Left lung (tissue), 10 donors: Measurements from ENCODE around the gene PEX12. TPM values are rescaled to one million over a fixed set of nuclear protein-coding genes. Genes with fewer than 3 reads are reported as not detected.

Experiments used
- ATAC-seq: fragments of 200-7000 bp; cut with Tn5 transposase; one replicate; pipeline ENCODE4 v1.9.1; 2020; ENCODE audit warnings: moderate library complexity
- DNase-seq, 4 donors: peaks; one replicate each; pipeline ENCODE4 v3.0.0-alpha.2; 2013 to 2020
- H3K27ac ChIP-seq, 2 donors: fragments of 200-600 bp; sonication (generic) in 1 of 2; one replicate each; pipeline versions ENCODE4 v1.5.0 to v1.8.0; 2020 to 2021
- H3K27me3 ChIP-seq, 2 donors: fragments of 200-600 bp; sonication (generic) in 1 of 2; one replicate each; pipeline versions ENCODE4 v1.5.0 to v1.8.0; 2020 to 2021
- H3K36me3 ChIP-seq, 2 donors: fragments of 200-600 bp; sonication (generic) in 1 of 2; one replicate each; pipeline versions ENCODE4 v1.5.0 to v1.8.0; 2020 to 2021
- H3K4me1 ChIP-seq, 2 donors: fragments of 200-600 bp; one replicate each; pipeline ENCODE4 v1.8.0; 2021
- H3K4me3 ChIP-seq, 2 donors: fragments of 200-600 bp; sonication (generic) in 1 of 2; one replicate each; pipeline versions ENCODE4 v1.5.0 to v1.8.0; 2020 to 2021; ENCODE audit warnings: mild to moderate bottlenecking in 1 of 2
- H3K9me3 ChIP-seq, 2 donors: fragments of 200-600 bp; sonication (generic) in 1 of 2; one replicate each; pipeline versions ENCODE4 v1.5.0 to v1.8.0; 2020 to 2021
- CTCF ChIP-seq, 2 donors: fragments of 200-600 bp; sonication (generic) in 1 of 2; IDR thresholded peaks; one replicate each; pipeline versions ENCODE4 v1.5.0 to v1.8.0; 2021; ENCODE audit warnings: antibody characterized with exemption in 2 of 2
- intact Hi-C, 2 donors: fragments of 100-400 bp; cut with DNase I; formaldehyde crosslinking; loops; one replicate each; pipeline versions ENCODE4 v1.11.2 to v1.14.2; 2022
- polyA plus RNA-seq, 6 donors: library from polyadenylated mRNA; unstranded; fragments of 120-200 nt; gene quantifications; one replicate each; pipeline ENCODE4 v1.2.1, GENCODE V29; 2013; ENCODE audit not compliant: insufficient read length in 6 of 6
- total RNA-seq, 2 donors: library from RNA; stranded (reverse); fragmentation: NEBNext Ultra II Directional; extraction: Animal tissue kit (Norgen Biotek cat#: 25700); gene quantifications; one replicate each; pipeline ENCODE4 v1.2.1, GENCODE V29; 2021
- donor health status: DM: no; HTN: yes; CAD: no.
- donor health status: DM: no; HTN: no; CAD: no.

PEX12 gene
- total and polyA plus RNA-seq, 8 donors = 5.9 to 10.6 (median 9.1) TPM

- intact Hi-C loops = no loop called here
- Histone ChIP-seq H3K4me3 (no peak overlapping the region), H3K27me3 (no peaks in the 10 kb centered on the region), H3K9me3 (no peaks in the 10 kb centered on the region), H3K36me3 (no peaks in the 10 kb centered on the region), H3K4me1 (peaks cover 15 to 62% of the 10 kb centered on the region in 2 donors), H3K27ac (no peak overlapping the region)
- no peak for ATAC-seq
- DNase-seq = no peak
- TF ChIP-seq CTCF (IDR thresholded peaks at IDR 0.05) = no peak
These were observed 35.4 kb downstream of the PEX12 start for GRCh38 chr17:35542990-35543389.

- peak overlapping the region; percentile 78 to 91 for H3K27ac ChIP-seq
- TF ChIP-seq CTCF (IDR thresholded peaks at IDR 0.05) = no peak
- no peak for ATAC-seq
- H3K4me1 ChIP-seq = peaks cover 15 to 75% of the 10 kb centered on the region in 2 donors
- DNase-seq = no peak
- H3K36me3 ChIP-seq = no peaks in the 10 kb centered on the region
- no peaks in the 10 kb centered on the region for H3K9me3 ChIP-seq
- intact Hi-C loops = no loop called here
- H3K4me3 ChIP-seq = peak overlapping the region; percentile 18 to 40
- H3K27me3 ChIP-seq = no peaks in the 10 kb centered on the region
These were observed 36.9 kb downstream of the PEX12 start for GRCh38 chr17:35541434-35541833.

- intact Hi-C loops = no loop called here
- H3K27me3 ChIP-seq = no peaks in the 10 kb centered on the region
- TF ChIP-seq CTCF (IDR thresholded peaks at IDR 0.05) = no peak
- DNase-seq (peak in 2 of 4 donors; percentile 80 to 82), ATAC-seq (peak; percentile 67)
- H3K4me1 ChIP-seq = peaks cover 15 to 68% of the 10 kb centered on the region in 2 donors
- H3K36me3 ChIP-seq = no peaks in the 10 kb centered on the region
- H3K27ac ChIP-seq = peak overlapping the region; percentile 78 to 91
- H3K4me3 ChIP-seq = peak overlapping the region; percentile 18 to 40
- H3K9me3 ChIP-seq = no peaks in the 10 kb centered on the region
These were observed 37.6 kb downstream of the PEX12 start for GRCh38 chr17:35540589-35541404.

GRCh38 chr17:35539659-35540026 lies 38.7 kb downstream of the PEX12 start:
- H3K4me3 ChIP-seq = no peak overlapping the region
- no peaks in the 10 kb centered on the region for H3K9me3 ChIP-seq
- H3K27ac ChIP-seq = peak overlapping the region; percentile 35 to 91
- intact Hi-C loops = loop anchor here in 1 of 2 donors (10.0 kb wide), 1 partner anchor 375 kb away; no protein-coding TSS in a partner anchor
- H3K4me1 ChIP-seq = peaks cover 15 to 68% of the 10 kb centered on the region in 2 donors
- H3K27me3 ChIP-seq = no peaks in the 10 kb centered on the region
- no peak for ATAC-seq
- TF ChIP-seq CTCF (IDR thresholded peaks at IDR 0.05) = no peak
- no peaks in the 10 kb centered on the region for H3K36me3 ChIP-seq
- DNase-seq = no peak

GRCh38 chr17:35537601-35538141 lies 40.7 kb downstream of the PEX12 start, which contains the start of gene SLFN12L:
TSS of gene SLFN12L (minus strand) at chr17:35537678. CDS start at chr17:35522364, 15,314 bp downstream.
- no peaks in the 10 kb centered on the region for H3K27me3 ChIP-seq
- DNase-seq = peak in 2 of 4 donors; percentile 80 to 87
- intact Hi-C loops = loop anchor here in 1 of 2 donors (10.0 kb wide), 1 partner anchor 373 kb away; no protein-coding TSS in a partner anchor
- peaks cover 15 to 53% of the 10 kb centered on the region in 2 donors for H3K4me1 ChIP-seq
- peak; percentile 8 for ATAC-seq
- peak within 1 kb of the TSS; percentile 34 to 47 for H3K27ac ChIP-seq
- peak within 1 kb of the TSS in 1 of 2 donors; percentile 26 for H3K4me3 ChIP-seq
- H3K9me3 ChIP-seq = no peaks in the 10 kb centered on the region
- no peaks in the 10 kb centered on the region for H3K36me3 ChIP-seq
- no peak for TF ChIP-seq CTCF (IDR thresholded peaks at IDR 0.05)
